Measurements from ENCODE around the gene MRGPRE. TPM values are rescaled to one million over a fixed set of nuclear protein-coding genes. Genes with fewer than 3 reads are reported as not detected.

Gene MRGPRE
- polyA plus RNA-seq, 1 donor: not detected

- DNase-seq: no peak
Measured at GRCh38 chr11:3177931-3178330, 54.3 kb downstream of the MRGPRE start.

Other genes with a start within 250 kb of the MRGPRE start
- gene NAP1L4, start 240.1 kb downstream of the MRGPRE start, polyA plus RNA-seq (ENCODE audit: insufficient read length): 113 TPM
- 21.3 TPM for gene CARS1, start 175.0 kb downstream of the MRGPRE start, polyA plus RNA-seq (ENCODE audit: insufficient read length)
- gene OSBPL5, start 67.1 kb downstream of the MRGPRE start, polyA plus RNA-seq (ENCODE audit: insufficient read length): 13.2 TPM
- not detected for gene MRGPRG, start 13.6 kb downstream of the MRGPRE start, polyA plus RNA-seq (ENCODE audit: insufficient read length)
- gene ZNF195, start 146.7 kb upstream of the MRGPRE start, polyA plus RNA-seq (ENCODE audit: insufficient read length): 19.2 TPM

Measured in hindlimb muscle (tissue), 1 donor.